Stimulated activated CD4-positive, alpha-beta T cell treated with anti-CD3 and anti-CD28 coated beads, TNF-alpha, amount 100 ng/mL, for 1 hour (primary cell): ENCODE results near the gene IFT81.
"Not testable (repeated sequence)": the region's sequence is repeated elsewhere in the genome, so short reads cannot be mapped to it uniquely, and the experiment has no call there.

Experiments used
- DNase-seq, 3 donors: peaks; one replicate each; pipeline ENCODE4 v3.0.0-alpha.2; 2020; ENCODE audit warnings: low read depth in 3 of 3, low spot score in 1 of 3

Gene IFT81

DNA sequence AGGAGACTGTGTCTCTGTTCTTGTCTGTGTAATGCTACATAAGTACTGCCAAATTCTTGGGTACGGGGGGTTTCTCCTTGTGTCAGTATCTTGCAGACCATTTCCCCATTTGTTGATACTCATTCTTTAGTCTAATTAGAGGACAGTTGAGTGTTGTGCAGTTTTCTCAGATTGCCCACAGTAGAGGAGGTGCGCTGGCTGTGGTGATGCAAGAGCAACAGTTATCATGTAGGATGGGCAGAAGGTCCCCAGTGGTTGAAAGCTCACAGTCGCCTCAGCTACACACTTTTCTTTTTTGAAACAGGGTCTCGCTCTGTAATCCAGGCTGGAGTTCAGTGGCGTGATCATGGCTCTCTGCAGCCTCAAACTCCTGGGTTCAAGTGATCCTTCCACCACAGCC, 119.1 kb downstream of the IFT81 start:
- no peak for DNase-seq

DNA sequence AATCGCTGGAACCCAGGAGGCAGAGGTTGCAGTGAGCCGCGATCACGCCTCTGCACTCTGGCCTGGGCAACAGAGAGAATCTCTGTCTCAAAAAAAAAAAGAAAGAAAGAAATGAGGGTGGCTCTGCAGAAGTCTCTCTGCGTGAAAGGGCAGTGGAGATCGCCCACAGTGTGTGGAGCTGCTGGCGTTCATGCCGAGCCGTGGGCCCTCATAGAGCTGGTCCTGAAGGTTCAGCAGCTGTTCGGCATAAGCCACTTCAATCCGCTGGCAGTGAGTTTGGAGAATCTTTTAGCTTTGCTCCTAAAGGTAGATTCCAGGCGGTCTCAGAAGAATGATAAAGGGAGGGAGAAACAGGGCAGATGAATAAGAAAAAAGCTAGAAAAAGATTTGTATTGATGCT, 120.2 kb downstream of the IFT81 start:
- no peak for DNase-seq

DNA sequence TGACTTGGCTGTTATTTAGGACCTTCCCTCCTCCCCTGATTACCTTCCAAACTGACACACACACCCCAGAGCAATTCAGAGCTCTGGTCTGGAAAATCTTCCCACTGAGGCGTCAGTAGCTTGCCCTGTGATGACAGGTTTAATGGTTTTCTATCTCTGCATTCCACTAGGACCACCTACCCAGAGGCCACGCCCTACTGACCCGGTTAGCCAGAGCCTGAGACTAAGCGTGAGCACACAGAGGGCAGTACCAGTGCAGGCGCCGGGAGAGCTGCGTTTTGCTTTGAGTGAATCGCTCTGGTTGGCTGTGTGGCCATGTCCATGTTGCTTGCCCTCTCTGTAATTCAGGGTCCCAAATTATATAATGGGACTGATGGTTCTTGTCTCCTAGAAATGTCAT, 120.7 kb downstream of the IFT81 start:
- no peak for DNase-seq

DNA sequence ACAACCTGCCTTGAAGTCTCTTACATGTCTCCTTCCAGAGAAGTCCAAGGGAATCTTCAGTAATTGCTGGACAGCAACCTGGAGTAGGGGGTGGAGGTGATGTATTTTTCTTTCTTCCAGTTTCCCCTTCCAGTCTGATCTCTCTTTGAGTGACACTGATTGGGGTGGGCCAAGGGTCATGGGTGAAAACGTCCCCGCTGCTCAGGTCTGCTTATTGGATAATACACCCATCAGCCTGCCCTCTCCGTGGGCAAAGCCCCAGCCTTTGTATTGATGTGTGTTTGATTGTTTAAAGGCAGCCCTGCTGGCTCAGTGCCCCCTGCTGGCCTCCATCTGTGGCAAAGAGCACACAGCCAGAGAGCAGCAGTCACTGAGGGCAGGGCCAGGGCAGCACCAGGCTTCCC, 121.2 kb downstream of the IFT81 start:
- DNase-seq = peak; percentile 7 to 21 (median 9)

DNA sequence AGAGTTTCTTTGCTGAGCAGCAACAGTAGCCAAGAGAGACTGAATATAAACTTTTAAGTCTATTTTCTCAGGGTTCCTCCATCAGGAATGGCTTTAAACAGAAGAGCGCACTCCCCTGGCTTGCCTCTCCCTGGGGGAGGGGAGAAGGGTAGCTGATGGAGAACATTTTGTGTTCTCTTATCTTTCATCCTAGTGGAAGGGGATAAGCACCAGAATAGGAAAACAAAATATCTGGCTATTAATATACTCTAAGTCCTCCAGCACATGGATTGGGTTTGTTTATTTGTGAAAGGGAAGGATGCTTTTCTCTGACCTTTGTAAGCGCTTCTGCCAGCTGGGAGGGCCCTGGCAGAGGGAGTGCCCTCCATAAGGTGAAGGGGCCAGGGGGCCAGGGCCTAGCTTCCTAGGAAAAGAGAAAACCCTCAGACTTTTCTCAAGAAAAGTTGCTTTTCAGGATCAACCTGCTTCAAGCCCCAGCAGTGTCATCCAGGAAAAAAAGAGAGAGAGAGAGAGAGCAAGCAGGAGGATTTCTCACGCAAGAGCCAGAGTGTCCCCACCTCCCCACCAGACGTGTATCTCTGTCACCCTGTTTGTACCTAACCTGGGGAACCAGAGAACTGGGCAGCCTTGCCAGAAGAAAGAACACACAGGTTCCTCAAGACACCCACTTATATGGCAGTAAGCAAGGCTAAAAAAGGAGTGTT, 122.6 kb downstream of the IFT81 start:
- DNase-seq = no peak

DNA sequence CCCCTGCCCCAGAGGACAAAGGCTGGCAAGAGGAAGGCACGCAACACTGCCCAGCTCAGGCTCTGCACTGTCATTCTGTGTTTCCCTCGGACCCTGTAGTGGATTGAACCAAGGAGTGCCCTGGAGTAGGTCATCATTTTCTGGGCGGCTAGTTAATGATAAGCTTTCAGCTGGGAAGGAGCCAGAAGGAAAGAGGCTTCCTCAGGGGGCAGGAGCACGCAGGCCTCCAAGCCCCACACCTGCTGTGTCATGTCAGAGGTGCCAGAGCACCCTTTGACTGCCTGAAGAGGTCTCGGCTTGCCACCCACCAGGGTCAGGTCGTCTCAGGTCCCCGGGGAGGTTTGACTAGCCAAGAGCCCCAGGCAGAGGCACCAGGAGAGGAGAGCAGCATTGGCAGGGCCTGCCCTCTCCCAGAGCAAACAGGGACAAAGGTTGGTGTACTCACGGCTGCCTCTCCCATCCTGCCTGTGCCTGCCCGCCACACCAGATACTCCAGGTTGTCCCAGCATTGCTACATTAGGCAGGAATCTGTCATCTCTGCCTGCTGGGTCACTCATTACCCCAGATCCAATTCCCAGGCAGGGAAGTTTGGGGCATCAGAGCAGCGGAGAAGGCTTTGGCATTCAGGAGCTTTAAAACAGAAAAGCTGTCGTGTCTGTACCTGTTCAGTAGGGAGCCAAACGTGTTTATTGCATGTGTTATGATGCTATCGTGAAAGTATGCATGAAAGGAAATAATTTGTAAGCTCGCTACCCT, 123.4 kb downstream of the IFT81 start:
- no peak for DNase-seq

DNA sequence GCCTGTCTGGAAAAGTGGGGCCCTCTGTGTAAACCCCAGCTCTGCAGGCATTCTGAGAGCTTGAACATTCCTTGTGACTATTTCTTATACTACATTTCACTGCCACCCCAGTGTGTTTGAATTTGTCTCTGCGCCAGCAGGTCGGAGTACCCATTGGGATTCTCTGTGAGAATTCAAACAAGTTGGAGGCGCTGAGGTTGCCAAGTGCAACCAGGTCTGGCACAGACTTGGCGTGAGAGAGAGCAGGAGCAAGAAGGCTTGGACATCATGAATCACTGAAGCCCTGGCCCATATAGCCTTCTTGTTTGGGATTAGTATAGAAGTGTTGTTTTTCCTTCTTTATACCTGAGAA, 123.9 kb downstream of the IFT81 start:
- no peak for DNase-seq

DNA sequence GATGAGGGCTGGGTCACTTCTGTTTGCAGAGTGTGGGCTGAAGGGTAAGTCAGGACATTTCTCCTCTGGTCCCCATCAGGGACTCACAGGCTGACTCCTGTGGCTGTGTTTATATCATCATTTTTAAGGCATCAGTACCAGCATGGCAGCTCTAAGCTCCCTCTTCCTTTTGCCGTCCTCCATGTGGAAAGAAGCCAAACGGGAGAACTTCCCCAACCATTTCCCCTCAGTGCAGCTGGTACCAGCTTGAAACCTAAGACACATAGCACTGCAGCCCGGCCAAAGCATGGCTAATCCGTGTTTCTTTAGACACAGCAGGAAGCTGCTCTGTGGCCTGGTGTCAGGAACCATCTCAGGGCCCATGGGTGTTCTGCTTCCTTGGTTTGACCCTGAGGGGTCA, 124.9 kb downstream of the IFT81 start:
- DNase-seq = no peak

DNA sequence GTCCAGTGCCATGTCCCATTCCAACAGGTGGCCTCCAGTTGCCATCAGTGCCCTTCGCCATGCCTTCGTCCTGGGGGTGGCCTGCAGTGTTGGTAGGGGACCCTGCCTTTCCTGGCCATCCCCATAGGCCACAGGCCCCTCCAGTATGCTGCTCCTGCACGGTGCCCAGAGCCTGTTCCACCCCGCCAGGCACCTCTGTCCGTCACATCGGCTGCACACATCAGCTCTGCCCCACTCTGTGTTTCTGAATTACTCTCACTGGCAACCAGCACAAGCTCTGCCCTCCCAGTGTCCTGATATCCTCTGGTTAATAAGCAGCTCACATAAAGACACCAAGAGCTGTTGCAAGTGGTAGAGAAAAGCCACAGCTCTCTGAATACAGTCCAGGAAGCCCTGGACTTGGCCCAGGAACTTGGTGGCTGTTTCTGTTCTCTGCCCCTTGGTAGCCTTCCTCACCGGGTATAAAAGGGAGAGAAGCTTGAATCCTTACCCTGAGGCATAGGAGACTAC, 125.6 kb downstream of the IFT81 start:
- DNase-seq = no peak

DNA sequence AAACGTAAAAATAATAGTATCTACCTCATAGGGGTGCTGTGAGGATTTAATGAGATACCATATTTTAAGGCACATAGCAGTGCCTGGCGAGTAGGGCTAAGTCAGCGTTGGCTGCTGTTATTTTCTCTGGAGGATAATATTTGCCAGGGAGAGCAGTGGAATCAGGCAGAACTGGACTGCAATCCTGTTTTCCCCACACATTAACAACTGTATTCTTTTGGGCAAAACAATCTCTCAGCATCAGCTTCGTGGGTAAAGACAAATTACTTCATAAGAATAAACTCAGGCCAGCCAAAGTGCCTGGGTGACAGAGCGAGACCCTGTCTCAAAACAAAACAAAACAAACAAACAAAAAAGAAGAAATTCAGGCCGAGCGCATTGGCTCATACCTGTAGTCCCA, 127.2 kb downstream of the IFT81 start:
- DNase-seq = no peak

DNA sequence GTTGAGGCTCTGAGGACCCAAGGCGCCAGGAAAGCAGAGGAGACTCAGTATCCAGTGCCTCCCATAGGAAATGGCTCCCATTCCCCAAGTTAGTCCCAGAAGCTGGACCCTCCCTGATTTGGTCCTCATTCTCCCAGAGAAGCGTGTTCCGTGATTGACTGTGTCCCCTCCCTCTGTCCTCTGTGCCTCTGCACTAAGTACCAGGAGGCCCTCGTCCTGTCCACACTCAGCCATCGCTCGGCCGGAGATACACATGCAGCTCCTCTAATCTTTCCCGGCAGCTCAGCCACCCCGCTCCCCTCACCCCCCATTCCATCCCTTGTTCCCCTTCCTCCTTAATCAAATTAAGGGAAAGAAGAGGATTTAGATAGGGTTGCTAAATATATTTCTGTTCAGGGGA, 128.6 kb downstream of the IFT81 start:
- DNase-seq = no peak

DNA sequence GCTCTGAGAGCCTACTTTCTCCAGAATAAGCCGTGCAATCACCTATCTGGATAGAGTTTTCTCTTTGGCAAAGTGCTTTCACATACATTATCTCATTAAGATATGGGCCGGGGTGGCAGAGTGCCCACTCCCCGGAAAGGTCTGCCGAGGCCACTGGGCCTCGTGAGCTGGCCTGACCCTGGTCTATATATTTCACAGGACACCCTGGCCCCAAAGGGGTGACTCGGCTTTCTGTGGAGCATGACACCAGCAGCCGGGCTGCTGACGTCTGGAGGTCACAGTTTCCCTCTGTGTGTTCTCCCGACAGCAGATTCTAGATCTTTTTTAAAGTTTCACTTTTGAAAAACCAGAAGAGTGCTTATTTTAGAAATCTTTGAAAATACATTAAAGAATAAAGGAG, 129.0 kb downstream of the IFT81 start:
- no peak for DNase-seq

DNA sequence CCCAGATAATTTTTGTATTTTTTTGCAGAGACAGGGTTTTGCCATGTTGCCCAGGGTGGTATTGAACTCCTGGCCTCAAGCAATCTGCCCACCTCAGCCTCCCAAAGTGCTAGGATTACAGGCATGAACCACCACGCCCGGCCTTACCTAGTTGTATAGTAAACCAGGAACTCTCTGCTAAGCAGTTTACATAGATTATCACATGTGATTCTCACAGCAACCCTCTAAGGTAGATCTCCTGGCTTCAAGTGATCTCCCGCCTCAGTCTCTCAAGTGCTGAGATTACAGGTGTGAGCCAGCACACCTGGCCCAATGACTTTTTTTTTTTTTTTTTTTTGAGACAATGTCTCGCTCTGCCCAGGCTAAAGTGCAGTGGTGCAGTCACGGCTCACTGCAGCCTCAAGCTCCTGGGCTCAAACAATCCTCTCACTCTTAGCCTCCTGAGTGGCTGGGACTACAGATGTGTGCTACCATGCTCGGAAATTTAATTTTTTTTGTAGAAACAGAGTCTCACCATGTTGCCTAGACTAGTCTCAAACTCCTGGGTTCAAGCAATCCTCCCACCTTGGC, 130.9 kb downstream of the IFT81 start:
- no peak for DNase-seq

DNA sequence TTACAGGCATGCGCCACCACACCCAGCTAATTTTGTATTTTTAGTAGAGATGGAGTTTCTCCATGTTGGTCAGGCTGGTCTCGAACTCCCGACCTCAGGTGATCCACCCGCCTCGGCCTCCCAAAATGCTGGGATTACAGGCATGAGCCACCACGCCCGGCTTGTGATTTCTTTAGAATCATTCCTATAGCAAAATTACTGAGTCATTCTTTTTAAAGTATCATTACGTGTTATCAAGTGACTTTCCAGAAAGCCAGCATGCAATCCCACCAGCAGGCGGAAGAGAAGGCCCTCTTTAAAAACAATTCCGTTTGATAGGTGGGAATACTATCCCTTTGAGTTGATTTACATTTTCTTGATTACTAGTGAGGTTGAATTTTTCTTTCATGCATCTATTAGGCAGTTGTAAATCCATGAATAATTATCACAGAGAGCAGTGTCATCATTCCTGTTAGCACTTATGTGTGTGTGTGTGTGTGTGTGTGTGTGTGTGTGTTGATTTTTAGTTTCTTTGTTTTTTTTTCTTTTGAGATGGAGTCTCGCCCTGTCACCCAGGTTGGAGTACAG, 131.8 kb downstream of the IFT81 start:
- not testable (repeated sequence) for DNase-seq

DNA sequence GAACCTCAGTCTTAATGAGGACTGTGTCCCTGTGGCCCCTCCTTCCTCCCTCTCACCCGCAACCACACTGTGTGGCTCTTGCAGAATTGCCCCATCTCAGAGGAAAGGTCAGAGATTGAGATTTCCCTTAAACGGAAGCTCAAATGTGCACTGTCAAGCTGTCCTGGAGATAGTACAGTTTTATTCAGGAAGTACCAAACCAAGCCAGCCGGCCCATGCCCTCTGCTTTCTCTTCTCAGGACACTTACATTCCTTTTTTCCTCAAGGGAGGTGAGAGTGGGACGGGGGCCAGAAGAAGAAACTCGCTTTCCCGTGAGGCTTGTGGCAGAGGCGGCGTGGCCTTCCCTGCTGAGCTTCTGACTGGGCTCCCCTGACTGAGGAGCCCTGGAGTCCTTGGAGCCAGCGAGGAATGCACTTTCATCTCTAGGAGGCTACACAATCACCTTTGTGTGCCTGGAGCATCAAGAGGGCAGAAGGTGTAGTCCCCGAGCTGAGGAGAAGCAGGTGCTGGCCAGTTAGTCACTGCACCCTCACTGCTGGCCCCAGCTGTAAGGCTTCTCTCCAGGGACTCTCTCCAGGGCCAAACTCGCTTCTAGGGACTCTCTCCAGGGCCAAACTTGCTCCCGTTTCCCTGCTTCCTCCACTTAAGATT, 132.7 kb downstream of the IFT81 start:
- DNase-seq = no peak

DNA sequence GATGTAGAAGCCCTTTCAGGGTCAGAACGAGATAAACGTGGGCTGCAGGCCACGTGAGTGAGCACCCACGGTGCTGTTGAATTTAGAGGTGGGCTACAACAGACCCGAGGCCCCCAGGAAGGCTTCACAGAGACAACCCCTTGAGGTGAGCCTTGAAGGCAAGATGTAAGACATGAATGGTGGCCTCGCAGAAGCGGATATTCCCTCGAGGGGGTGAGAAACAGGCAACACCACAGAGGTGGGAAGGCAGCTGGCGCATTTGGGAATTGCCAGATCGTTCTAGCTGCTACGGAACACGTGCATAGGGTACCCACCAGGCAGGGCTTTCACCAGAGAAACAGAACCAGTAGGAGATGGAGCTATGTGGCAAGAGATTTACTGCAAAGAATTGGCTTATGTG, 134.3 kb downstream of the IFT81 start:
- no peak for DNase-seq

DNA sequence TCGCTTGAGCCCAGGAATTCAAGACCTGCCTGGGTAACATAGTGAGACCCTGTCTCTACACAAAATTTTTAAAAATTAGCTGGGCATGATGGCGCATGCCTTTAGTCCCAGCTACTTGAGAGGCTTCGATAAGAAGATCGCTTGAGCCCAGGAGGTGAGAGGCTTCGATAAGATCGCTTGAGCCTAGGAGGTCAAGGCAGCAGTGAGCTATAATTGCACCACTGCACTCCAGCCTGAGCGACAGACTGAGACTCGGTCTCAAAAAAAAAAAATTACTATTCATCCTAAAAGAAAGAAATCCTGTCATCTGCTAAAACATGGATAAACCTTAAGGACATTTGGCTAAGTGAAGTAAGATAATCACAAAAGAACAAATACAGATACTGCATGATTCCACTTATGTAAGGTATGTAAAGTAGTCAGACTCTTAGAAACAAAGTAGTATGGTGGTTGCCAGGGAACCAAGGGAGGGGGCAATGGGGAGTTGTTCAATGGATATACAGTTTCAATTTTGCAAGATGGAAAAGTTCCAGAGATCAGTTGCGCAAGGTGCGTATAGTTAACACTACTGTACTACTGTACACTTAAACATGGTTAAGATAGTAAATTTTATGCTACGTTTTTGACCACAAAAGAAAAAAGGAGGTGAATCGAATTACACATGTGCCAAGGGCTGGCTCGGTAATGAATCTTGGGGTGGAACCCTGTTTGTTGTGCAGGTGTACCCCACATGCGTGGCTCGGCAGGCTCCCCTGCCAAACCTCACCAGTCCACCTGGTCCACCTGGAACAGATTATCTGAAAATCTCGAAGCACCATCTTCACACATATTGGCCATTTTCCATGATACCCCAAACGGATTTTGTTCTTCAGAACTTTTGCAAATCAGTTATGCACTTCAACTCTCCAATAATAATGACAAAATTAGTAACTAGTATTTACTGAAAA, 138.6 kb downstream of the IFT81 start:
- DNase-seq = no peak

DNA sequence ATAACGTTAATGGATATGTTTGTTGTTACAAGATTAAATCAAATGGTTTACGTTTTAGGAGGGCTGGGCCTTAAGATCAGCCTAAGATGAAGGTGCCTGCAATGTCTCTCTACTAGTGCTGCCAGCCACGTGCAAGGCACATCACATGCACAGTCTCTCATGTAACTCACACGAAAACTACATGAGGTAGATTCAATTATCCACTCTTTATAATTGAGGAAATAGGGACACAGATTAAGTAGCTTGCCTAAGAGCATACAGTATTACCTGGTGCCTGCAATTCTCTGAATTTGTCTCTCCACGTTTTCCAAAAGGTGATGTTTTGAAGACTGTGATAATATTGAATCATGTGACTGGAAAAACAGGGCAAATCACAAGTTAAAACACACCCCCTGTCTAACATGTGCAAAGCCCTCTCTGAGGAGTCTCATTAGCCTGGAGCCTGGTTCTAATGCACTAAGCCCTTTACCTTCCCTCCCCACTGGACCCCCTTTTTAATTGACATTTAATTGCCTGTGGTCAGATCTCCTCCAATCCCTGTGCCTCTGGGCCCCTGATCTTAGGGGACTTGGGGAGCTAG, 142.3 kb downstream of the IFT81 start:
- DNase-seq = no peak

DNA sequence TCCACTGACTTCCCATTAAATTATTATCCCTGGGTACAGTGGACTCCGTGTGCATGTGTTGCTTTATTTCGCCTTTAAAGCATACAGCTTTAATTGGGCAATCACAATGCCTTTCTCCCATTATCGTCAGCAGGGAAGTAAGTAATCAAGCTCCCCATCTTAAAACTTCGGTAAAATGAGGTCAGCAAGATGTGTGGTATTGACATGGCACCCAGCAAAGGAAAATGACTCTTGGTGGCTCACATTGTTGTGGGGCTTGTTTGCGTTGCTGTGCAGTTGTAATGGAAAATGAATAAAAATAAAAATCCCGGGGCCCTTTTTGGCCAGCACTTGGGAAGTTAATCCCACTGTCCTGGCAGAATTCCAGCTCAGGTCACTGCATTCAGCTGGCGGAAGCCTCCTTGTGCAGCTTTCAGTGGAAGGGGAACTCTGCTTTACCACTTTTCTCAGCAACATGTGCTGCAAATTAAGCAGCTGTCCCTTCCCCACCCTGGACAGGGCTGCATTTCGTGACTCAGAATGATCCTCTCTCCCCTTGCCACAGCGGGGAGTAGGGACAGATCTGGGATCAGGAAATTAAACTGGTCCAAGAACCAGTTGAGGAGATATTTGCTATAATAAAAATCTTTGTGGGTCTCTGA, 142.9 kb downstream of the IFT81 start:
- DNase-seq = no peak
